Measurements from ENCODE around the gene VEZF1. TPM values are rescaled to one million over a fixed set of nuclear protein-coding genes. Genes with fewer than 3 reads are reported as not detected.

VEZF1 gene
- total RNA-seq, 1 donor from 2014 or later, result 30.3 TPM

DNA sequence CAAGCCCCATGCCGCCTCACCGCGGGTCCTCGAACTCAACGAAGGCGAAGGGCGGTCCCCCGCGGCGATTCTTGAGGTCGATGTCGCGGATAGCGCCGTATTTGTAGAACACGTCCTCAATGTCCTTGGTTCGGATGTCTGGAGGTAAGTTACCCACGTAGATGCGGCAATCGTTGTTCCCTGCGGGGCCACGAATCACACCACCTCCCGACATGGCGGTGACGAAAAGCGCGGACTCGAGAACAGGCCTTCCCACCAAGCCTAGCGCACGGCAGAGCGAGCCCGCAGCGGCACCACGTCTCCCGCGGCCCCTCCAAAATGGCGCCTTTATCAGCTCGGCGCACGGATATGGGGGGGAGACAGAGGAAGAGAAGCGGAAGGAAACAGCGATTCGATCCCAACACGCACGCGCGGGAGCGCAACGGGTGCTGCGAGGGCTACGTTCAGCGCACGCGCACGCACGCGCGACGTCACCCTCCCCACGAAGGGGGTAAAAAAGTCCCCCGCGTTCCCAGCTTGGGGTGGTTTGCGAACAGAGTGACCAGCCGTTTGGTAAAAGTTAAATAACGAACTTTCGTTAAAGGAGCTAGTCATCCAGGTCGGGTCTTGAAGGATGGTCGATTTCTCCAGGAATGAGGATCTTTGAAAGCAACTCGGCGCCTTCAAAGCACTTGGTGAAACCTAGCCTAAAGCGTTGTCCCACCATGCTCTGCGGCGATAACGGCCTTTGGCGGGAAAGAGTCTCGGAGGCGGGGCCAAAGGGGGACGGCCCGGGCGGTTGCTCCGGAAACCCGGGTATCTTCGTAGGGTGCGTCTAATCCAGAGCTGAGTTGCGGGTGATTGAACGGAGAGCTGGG is 19.1 kb upstream of the VEZF1 start, which contains the start of gene SRSF1:
Gene SRSF1, minus strand, starts transcription at position 323 of the 857 bp plus-strand sequence. Its CDS starts 109 bp downstream, at position 214.
- no peaks in the 10 kb centered on the region for H3K9me3 ChIP-seq (ENCODE audit: control insufficient read depth in 3 of 3, low read length in 3 of 3)
- H3K36me3 ChIP-seq (ENCODE audit: control insufficient read depth in 3 of 3, insufficient read depth in 3 of 3, low read length in 3 of 3), result peaks cover 20 to 36% (median 26%) of the 10 kb centered on the region in 3 donors
- no peaks in the 10 kb centered on the region for H3K27me3 ChIP-seq (ENCODE audit: control insufficient read depth in 3 of 3, insufficient read depth in 3 of 3, low read length in 3 of 3)
- peak within 1 kb of the TSS; percentile 97 to 100 (median 100) for H3K9ac ChIP-seq (ENCODE audit: low read depth in 1 of 3, low read length in 3 of 3)
- peak within 1 kb of the TSS; percentile 98 for H3K27ac ChIP-seq (ENCODE audit: low read depth, low read length)
- H3K4me1 ChIP-seq (ENCODE audit: control insufficient read depth in 3 of 3, insufficient read depth in 3 of 3, low read length in 3 of 3), result peaks cover 27 to 41% (median 33%) of the 10 kb centered on the region in 3 donors
- peak within 1 kb of the TSS; percentile 88 to 100 (median 99) for H3K4me3 ChIP-seq (ENCODE audit: low read length in 3 of 3)

DNA sequence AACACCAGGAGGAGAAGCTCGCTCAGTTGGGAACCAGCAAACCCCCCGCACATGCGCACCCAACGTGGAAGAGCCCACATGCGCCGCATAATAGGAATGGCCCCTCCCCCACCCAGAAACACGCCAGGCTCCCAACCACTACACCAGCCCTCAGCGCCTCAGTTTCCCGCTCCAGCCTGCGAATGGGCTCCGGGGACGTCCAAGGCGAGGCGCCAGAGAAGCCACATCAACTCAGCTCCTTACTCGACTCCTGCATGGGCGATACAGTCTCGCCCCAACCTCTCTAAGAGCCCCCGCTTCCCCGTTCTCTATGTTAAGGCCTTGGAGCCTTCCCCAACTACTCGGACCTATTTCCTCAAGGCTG is 18.5 kb upstream of the VEZF1 start:
- peak overlapping the region; percentile 98 for H3K27ac ChIP-seq (ENCODE audit: low read depth, low read length)
- H3K27me3 ChIP-seq (ENCODE audit: control insufficient read depth in 3 of 3, insufficient read depth in 3 of 3, low read length in 3 of 3), result no peaks in the 10 kb centered on the region
- peak overlapping the region; percentile 97 to 100 (median 100) for H3K9ac ChIP-seq (ENCODE audit: low read depth in 1 of 3, low read length in 3 of 3)
- H3K4me1 ChIP-seq (ENCODE audit: control insufficient read depth in 3 of 3, insufficient read depth in 3 of 3, low read length in 3 of 3), result peaks cover 27 to 41% (median 33%) of the 10 kb centered on the region in 3 donors
- H3K9me3 ChIP-seq (ENCODE audit: control insufficient read depth in 3 of 3, low read length in 3 of 3), result no peaks in the 10 kb centered on the region
- H3K36me3 ChIP-seq (ENCODE audit: control insufficient read depth in 3 of 3, insufficient read depth in 3 of 3, low read length in 3 of 3), result peaks cover 20 to 36% (median 26%) of the 10 kb centered on the region in 3 donors
- peak overlapping the region; percentile 88 to 100 (median 99) for H3K4me3 ChIP-seq (ENCODE audit: low read length in 3 of 3)

DNA sequence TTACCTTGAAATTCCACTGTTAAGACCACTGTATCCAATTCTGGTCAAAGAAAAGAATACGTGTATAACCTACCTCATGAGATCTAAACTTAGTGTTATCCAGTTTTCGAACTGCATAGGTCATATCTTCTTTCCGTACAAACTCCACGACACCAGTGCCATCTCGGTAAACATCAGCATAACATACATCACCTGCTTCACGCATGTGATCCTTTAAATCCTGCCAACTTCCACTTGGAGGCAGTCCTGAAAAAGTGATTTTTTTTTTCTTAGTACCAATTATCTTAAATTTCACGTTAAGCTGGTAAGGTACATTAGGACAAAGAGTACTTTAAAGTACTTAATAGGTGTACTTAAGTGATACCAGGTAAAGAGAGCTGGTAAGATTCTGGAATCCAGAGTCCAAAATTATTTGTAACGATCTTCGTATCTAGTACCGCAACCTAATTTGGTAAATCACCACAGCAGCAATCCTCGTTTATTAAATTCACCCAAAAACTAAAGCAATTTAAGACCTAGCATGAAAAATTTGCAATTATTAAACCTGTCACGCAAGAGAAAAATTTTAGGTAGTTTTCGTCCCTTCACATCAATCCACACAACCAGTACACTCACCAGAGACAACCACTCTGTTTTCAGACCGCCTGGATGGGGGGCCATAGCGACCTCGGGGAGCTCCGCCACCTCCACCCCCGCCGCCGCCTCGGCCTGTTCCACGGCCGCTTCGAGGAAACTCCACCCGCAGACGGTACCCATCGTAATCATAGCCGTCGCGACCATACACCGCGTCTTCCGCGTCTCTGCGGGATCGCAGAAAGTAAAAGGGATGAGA is 17.9 kb upstream of the VEZF1 start:
- peaks cover 27 to 41% (median 33%) of the 10 kb centered on the region in 3 donors for H3K4me1 ChIP-seq (ENCODE audit: control insufficient read depth in 3 of 3, insufficient read depth in 3 of 3, low read length in 3 of 3)
- peak overlapping the region; percentile 97 to 100 (median 100) for H3K9ac ChIP-seq (ENCODE audit: low read depth in 1 of 3, low read length in 3 of 3)
- H3K36me3 ChIP-seq (ENCODE audit: control insufficient read depth in 3 of 3, insufficient read depth in 3 of 3, low read length in 3 of 3), result peaks cover 20 to 36% (median 28%) of the 10 kb centered on the region in 3 donors
- H3K27me3 ChIP-seq (ENCODE audit: control insufficient read depth in 3 of 3, insufficient read depth in 3 of 3, low read length in 3 of 3), result no peaks in the 10 kb centered on the region
- H3K4me3 ChIP-seq (ENCODE audit: low read length in 3 of 3), result peak overlapping the region; percentile 88 to 100 (median 99)
- H3K27ac ChIP-seq (ENCODE audit: low read depth, low read length), result peak overlapping the region; percentile 98
- no peaks in the 10 kb centered on the region for H3K9me3 ChIP-seq (ENCODE audit: control insufficient read depth in 3 of 3, low read length in 3 of 3)

DNA sequence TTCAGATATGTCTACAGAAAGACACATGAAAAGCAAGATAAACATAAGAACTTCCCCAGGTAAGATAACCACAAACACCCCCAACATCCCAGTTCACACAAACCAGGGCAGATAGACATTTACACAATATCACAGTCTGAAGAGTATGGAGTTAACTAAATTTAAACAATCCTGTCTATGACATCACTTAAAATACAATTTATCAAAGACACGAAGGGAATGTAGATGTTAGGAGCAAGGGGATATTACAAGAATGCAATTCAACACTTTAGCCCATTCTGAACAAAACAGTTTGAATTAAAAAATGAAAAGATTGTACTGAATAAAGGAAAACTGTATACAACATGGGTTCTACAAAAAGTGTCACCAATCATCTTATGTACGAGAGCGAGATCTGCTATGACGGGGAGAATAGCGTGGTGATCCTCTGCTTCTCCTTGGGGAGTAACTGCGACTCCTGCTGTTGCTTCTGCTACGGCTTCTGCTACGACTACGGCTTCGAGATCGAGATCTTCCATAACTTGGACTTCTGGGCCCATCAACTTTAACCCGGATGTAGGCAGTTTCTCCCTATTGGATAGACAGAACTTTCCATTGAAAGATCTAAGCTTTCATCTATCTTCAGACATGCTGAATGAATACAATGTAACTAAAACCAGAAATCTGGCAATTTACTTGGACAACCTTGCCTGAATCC is 17.1 kb upstream of the VEZF1 start:
- Histone ChIP-seq H3K4me1 (ENCODE audit: control insufficient read depth in 3 of 3, insufficient read depth in 3 of 3, low read length in 3 of 3) (peaks cover 27 to 41% (median 33%) of the 10 kb centered on the region in 3 donors), H3K9ac (ENCODE audit: low read depth in 1 of 3, low read length in 3 of 3) (peak overlapping the region in 2 of 3 donors; percentile 100), H3K9me3 (ENCODE audit: control insufficient read depth in 3 of 3, low read length in 3 of 3) (no peaks in the 10 kb centered on the region), H3K27ac (ENCODE audit: low read depth, low read length) (peak overlapping the region; percentile 98), H3K27me3 (ENCODE audit: control insufficient read depth in 3 of 3, insufficient read depth in 3 of 3, low read length in 3 of 3) (no peaks in the 10 kb centered on the region), H3K36me3 (ENCODE audit: control insufficient read depth in 3 of 3, insufficient read depth in 3 of 3, low read length in 3 of 3) (peaks cover 20 to 42% (median 28%) of the 10 kb centered on the region in 3 donors), H3K4me3 (ENCODE audit: low read length in 3 of 3) (peak overlapping the region; percentile 88 to 100 (median 99))

DNA sequence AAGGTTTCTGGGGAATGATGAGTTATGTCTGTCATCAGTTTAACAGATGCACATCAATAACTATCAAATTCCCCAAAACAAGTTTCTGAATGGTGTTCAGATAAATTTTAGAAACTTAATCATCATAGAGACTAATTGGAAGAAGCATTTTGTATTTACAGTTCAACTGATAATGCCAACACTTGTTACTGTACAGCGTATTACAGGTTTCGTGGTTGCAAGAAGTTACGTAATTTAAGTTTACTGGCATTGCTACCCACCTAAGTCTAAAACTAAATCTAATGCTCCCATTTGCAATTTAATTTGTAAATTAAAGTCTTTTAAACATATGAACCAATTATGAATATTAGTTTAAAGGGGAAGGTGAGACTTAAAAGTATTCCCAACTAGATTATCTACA is 16.0 kb upstream of the VEZF1 start:
- Histone ChIP-seq H3K4me3 (ENCODE audit: low read length in 3 of 3) (no peak overlapping the region), H3K9ac (ENCODE audit: low read depth in 1 of 3, low read length in 3 of 3) (no peak overlapping the region), H3K4me1 (ENCODE audit: control insufficient read depth in 3 of 3, insufficient read depth in 3 of 3, low read length in 3 of 3) (peaks cover 27 to 41% (median 33%) of the 10 kb centered on the region in 3 donors), H3K27me3 (ENCODE audit: control insufficient read depth in 3 of 3, insufficient read depth in 3 of 3, low read length in 3 of 3) (no peaks in the 10 kb centered on the region), H3K9me3 (ENCODE audit: control insufficient read depth in 3 of 3, low read length in 3 of 3) (no peaks in the 10 kb centered on the region), H3K27ac (ENCODE audit: low read depth, low read length) (no peak overlapping the region), H3K36me3 (ENCODE audit: control insufficient read depth in 3 of 3, insufficient read depth in 3 of 3, low read length in 3 of 3) (peaks cover 20 to 42% (median 28%) of the 10 kb centered on the region in 3 donors)

DNA sequence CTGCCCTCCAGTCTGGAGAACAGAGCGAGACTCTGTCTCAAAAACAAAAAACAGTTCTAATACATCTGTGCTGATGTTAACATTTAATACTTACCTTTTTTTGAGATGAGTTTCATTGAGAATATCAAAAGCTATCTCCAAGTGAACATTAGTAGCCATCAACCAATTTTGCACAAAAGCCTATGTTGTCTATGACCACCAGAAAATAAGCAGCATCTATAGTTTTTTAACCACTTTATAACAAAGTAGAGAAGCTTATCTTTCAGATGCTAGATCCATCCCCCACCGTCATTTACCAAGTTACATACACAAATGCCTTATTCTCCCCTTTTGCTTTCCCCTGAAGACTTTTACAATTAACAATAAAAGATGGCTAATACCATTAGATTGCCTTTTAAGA is 14.9 kb upstream of the VEZF1 start:
- peaks cover 24 to 38% (median 31%) of the 10 kb centered on the region in 3 donors for H3K4me1 ChIP-seq (ENCODE audit: control insufficient read depth in 3 of 3, insufficient read depth in 3 of 3, low read length in 3 of 3)

DNA sequence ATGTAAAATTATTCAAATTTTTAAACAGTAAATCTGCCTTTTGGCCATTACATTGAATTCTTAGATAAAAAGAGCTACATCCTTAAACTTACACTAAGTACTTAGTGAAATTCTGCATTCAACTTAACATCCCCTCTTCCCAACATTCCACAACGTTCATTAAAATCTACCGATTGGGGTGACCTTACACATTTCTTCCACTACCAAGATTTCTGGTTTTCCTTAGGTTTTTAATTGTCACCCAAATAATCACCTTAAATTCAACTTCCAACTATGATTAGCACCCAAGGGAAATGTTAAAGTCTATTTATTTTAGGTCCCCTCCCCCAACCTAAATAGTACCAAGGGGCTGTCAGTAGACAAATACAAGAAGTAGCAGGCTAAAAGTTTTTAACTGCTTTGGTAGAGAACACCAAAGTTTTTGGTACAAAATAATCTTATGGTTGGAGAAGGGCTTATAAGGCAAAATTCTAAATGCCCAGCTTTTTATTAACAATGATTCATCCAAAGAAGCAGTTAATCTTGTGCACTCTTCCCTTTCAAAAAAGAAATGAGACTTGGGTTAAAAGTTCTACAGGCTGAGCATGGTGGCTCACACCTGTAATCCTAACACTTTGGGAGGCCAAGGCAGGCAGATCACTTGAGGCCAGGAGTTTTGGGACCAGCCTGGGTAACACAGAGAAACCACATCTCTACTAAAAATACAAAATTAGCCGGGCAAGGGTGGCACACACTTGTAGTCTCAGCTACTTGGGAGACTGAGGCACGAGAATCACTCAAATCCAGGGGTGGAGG is 14.3 kb upstream of the VEZF1 start:
- peaks cover 20 to 45% (median 36%) of the 10 kb centered on the region in 3 donors for H3K36me3 ChIP-seq (ENCODE audit: control insufficient read depth in 3 of 3, insufficient read depth in 3 of 3, low read length in 3 of 3)
- no peak overlapping the region for H3K9ac ChIP-seq (ENCODE audit: low read depth in 1 of 3, low read length in 3 of 3)
- H3K27ac ChIP-seq (ENCODE audit: low read depth, low read length), result no peak overlapping the region
- no peak overlapping the region for H3K4me3 ChIP-seq (ENCODE audit: low read length in 3 of 3)
- H3K4me1 ChIP-seq (ENCODE audit: control insufficient read depth in 3 of 3, insufficient read depth in 3 of 3, low read length in 3 of 3), result peaks cover 21 to 34% (median 25%) of the 10 kb centered on the region in 3 donors
- H3K9me3 ChIP-seq (ENCODE audit: control insufficient read depth in 3 of 3, low read length in 3 of 3), result no peaks in the 10 kb centered on the region
- no peaks in the 10 kb centered on the region for H3K27me3 ChIP-seq (ENCODE audit: control insufficient read depth in 3 of 3, insufficient read depth in 3 of 3, low read length in 3 of 3)

More for the DNA sequence above, 14.9 kb upstream of the VEZF1 start:
- H3K27ac ChIP-seq (ENCODE audit: low read depth, low read length), result no peak overlapping the region
- H3K9me3 ChIP-seq (ENCODE audit: control insufficient read depth in 3 of 3, low read length in 3 of 3), result no peaks in the 10 kb centered on the region
- no peak overlapping the region for H3K4me3 ChIP-seq (ENCODE audit: low read length in 3 of 3)
- H3K36me3 ChIP-seq (ENCODE audit: control insufficient read depth in 3 of 3, insufficient read depth in 3 of 3, low read length in 3 of 3), result peaks cover 20 to 42% (median 31%) of the 10 kb centered on the region in 3 donors
- H3K27me3 ChIP-seq (ENCODE audit: control insufficient read depth in 3 of 3, insufficient read depth in 3 of 3, low read length in 3 of 3), result no peaks in the 10 kb centered on the region
- H3K9ac ChIP-seq (ENCODE audit: low read depth in 1 of 3, low read length in 3 of 3), result no peak overlapping the region

DNA sequence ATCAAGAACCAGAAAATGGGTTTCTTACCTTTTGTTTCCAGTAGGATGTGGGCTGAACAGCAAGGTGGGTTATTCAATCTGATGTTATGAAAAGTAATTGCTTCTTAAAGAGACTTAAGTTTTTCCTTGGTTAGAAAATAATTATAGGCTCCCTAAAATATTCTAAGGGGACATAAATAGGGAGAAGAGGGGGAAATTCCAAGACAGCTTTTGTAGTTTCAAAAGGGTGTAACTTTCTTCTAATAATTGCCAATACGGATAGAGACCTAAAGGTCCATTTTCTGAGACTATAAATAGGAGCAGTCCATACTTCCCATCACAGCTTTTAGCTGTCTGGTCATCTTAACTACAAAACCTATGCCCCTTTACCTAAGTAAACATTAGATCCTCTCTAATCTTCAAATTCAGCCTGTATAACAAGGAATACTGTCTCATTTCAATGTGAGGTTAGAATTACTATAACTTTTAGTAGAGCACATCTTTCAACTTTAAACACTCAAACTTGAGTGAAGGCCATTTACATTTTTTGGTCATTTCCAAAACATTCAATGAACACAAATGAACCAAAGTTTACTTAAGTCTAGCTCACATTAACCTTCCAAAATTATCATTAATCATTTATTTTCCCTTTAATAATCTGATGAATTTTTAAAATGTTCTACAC is 13.5 kb upstream of the VEZF1 start:
- Histone ChIP-seq H3K9ac (ENCODE audit: low read depth in 1 of 3, low read length in 3 of 3) (no peak overlapping the region), H3K27ac (ENCODE audit: low read depth, low read length) (no peak overlapping the region), H3K9me3 (ENCODE audit: control insufficient read depth in 3 of 3, low read length in 3 of 3) (no peaks in the 10 kb centered on the region), H3K4me3 (ENCODE audit: low read length in 3 of 3) (no peak overlapping the region), H3K4me1 (ENCODE audit: control insufficient read depth in 3 of 3, insufficient read depth in 3 of 3, low read length in 3 of 3) (peaks cover 21 to 30% (median 25%) of the 10 kb centered on the region in 3 donors), H3K36me3 (ENCODE audit: control insufficient read depth in 3 of 3, insufficient read depth in 3 of 3, low read length in 3 of 3) (peaks cover 16 to 48% (median 36%) of the 10 kb centered on the region in 3 donors), H3K27me3 (ENCODE audit: control insufficient read depth in 3 of 3, insufficient read depth in 3 of 3, low read length in 3 of 3) (no peaks in the 10 kb centered on the region)

Measured in skeletal muscle tissue (tissue), 4 donors.